ENCODE data around the gene TADA2B. TPM values are rescaled to one million over a fixed set of nuclear protein-coding genes. Genes with fewer than 3 reads are reported as not detected.

TADA2B gene
- total RNA-seq, 2 donors from 2014 or later = 34.5 to 41.2 TPM

DNA sequence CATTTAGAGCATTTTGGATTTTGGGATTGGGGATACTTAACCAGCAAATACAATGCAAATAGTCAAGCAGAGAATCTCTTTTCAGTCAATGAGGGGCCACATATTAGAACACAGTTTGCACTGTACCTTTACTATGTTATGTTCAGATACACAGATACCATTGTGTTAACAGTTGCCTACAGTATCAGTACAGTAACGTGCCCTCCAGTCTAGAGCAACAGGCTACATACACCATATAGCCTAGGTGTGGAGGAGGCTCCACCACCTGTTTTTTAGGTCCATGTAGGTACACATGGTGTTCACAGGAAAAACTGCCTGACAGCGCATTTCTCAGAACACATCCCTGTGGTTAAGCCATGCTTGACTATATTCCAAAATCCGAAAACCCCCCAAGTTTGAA is 15.6 kb downstream of the TADA2B start:
- TF ChIP-seq POLR2AphosphoS5 (IDR thresholded peaks at IDR 0.05) (no peak), POLR2A (IDR thresholded peaks at IDR 0.05) (no peak)
- TF ChIP-seq, protein P1, sequence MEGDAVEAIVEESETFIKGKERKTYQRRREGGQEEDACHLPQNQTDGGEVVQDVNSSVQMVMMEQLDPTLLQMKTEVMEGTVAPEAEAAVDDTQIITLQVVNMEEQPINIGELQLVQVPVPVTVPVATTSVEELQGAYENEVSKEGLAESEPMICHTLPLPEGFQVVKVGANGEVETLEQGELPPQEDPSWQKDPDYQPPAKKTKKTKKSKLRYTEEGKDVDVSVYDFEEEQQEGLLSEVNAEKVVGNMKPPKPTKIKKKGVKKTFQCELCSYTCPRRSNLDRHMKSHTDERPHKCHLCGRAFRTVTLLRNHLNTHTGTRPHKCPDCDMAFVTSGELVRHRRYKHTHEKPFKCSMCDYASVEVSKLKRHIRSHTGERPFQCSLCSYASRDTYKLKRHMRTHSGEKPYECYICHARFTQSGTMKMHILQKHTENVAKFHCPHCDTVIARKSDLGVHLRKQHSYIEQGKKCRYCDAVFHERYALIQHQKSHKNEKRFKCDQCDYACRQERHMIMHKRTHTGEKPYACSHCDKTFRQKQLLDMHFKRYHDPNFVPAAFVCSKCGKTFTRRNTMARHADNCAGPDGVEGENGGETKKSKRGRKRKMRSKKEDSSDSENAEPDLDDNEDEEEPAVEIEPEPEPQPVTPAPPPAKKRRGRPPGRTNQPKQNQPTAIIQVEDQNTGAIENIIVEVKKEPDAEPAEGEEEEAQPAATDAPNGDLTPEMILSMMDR (IDR thresholded peaks at IDR 0.05) = no peak
- Histone ChIP-seq H3K36me3 (peaks cover 2 to 5% of the 10 kb centered on the region in 2 donors), H3K27me3 (replicated peaks; ENCODE audit: insufficient read depth) (no peaks in the 10 kb centered on the region), H3K9me3 (no peaks in the 10 kb centered on the region), H3K4me1 (replicated peaks) (no peaks in the 10 kb centered on the region), H3K4me3 (no peak overlapping the region), H3K27ac (no peak overlapping the region)
- 88% methylated on average over 3 of the region's 3 CpGs for WGBS
- DNase-seq (ENCODE audit: low spot score) = no peak
- intact Hi-C loops (cut with DNase I) = no loop called here

DNA sequence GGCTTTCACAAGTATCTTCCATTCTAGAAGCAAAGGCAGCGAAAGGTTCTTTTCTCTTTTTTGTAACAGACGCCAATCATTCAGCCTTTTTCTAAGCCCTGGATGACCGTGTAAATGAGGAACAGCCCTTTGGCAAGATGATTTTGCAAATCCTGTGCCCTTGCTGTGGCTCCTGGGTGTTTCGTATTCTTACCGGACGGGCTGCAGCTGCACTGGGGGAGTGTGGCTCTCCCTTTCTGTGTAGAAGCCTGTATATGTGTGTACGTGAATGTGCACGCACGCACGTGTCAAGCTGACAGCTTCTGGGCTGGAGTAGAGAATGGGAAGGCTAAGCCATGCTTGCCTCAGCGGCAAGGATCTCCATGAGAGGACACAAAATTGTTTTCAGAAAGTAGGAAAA is 16.5 kb downstream of the TADA2B start:
- intact Hi-C loops (cut with DNase I) = no loop called here
- Histone ChIP-seq H3K27ac (no peak overlapping the region), H3K9me3 (no peaks in the 10 kb centered on the region), H3K27me3 (replicated peaks; ENCODE audit: insufficient read depth) (no peaks in the 10 kb centered on the region), H3K4me3 (no peak overlapping the region), H3K36me3 (peaks cover 0 to 5% of the 10 kb centered on the region in 2 donors), H3K4me1 (replicated peaks) (no peaks in the 10 kb centered on the region)
- WGBS = 73% methylated on average over 11 of the region's 11 CpGs
- TF ChIP-seq POLR2AphosphoS5 (IDR thresholded peaks at IDR 0.05) = no peak
- no peak for TF ChIP-seq POLR2A (IDR thresholded peaks at IDR 0.05)
- TF ChIP-seq, protein P1 (IDR thresholded peaks at IDR 0.05) = no peak
- no peak for DNase-seq (ENCODE audit: low spot score)

DNA sequence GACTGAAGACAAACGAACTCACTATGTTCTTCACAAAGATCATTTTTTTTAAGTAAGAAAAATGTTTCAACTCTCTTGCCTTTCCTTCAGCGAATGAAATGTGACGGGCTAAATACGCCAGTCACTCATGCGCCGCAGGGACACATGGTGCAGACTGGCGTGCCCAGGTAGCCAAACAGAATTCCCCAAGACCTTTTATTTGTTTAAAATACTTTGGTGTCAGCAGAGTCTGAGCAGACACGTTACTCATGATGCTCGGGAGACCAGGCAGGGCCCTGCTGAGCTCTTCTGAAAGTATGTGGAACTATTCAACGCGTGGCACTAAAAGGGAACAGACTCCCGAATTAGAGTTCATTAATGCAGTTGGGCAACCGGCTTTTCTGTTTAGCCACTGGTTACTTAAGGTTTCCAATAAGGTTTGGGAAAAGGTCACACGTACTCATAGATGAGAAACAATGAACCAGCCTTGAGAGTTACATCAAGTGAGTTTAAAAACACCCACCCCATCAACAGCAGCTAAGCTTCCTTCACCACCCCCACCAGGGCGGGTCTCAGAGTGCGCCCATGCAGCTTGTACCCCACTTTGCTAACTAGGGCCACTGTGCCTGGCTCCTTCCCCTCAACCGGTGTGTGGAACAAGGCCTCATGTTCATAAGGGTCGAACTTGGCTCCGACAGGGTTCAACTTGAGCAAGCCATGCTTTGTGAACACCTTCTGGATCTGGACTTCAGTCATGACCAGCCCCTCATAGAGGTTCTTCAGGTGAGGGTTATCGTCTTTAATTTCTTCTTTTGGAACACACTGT is 17.4 kb downstream of the TADA2B start:
- TF ChIP-seq POLR2AphosphoS5 (IDR thresholded peaks at IDR 0.05) = no peak
- Histone ChIP-seq H3K9me3 (no peaks in the 10 kb centered on the region), H3K4me1 (replicated peaks) (no peaks in the 10 kb centered on the region), H3K36me3 (no peaks in the 10 kb centered on the region), H3K4me3 (no peak overlapping the region), H3K27me3 (replicated peaks; ENCODE audit: insufficient read depth) (no peaks in the 10 kb centered on the region), H3K27ac (no peak overlapping the region)
- no peak for DNase-seq (ENCODE audit: low spot score)
- 87% methylated on average over 20 of the region's 20 CpGs for whole genome bisulfite sequencing
- intact Hi-C loops (cut with DNase I) = no loop called here

DNA sequence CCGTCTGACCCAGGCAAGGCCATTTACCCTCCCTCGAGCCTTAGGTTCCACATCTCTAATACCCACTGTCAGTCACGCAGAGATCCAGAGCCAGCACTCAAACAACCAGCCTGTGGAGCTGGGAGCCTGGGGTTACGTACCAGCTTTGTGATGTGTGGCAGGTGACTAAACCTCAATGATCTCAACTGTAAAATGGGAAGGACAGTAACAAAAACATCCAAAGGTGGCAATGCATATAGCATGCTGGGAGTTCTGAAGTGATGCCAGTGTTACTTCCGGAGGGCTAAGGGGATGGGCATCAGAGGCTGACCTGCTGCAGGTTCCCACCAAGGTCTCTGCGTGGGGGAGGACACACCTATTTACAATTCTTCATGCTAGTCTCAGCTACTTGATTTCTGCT is 18.6 kb downstream of the TADA2B start:
- TF ChIP-seq POLR2AphosphoS5 (IDR thresholded peaks at IDR 0.05) (no peak), POLR2A (IDR thresholded peaks at IDR 0.05) (no peak)
- TF ChIP-seq, protein P1 (IDR thresholded peaks at IDR 0.05) = no peak
- intact Hi-C loops (cut with DNase I) = no loop called here
- H3K4me1 ChIP-seq (replicated peaks) = peaks cover 4% of the 10 kb centered on the region
- 92% methylated on average over 6 of the region's 6 CpGs for WGBS
- H3K36me3 ChIP-seq = no peaks in the 10 kb centered on the region
- no peaks in the 10 kb centered on the region for H3K27me3 ChIP-seq (replicated peaks; ENCODE audit: insufficient read depth)
- H3K27ac ChIP-seq = no peak overlapping the region
- no peaks in the 10 kb centered on the region for H3K9me3 ChIP-seq
- no peak overlapping the region for H3K4me3 ChIP-seq
- no peak for DNase-seq (ENCODE audit: low spot score)

GRCh38 chr4:7062816-7063215 is 19.6 kb downstream of the TADA2B start:
- intact Hi-C loops (cut with DNase I) = no loop called here
- no peaks in the 10 kb centered on the region for H3K36me3 ChIP-seq
- 92% methylated on average over 4 of the region's 4 CpGs for whole genome bisulfite sequencing
- H3K4me3 ChIP-seq = no peak overlapping the region
- no peak for DNase-seq (ENCODE audit: low spot score)
- peaks cover 7% of the 10 kb centered on the region for H3K4me1 ChIP-seq (replicated peaks)
- H3K27me3 ChIP-seq (replicated peaks; ENCODE audit: insufficient read depth) = no peaks in the 10 kb centered on the region
- TF ChIP-seq POLR2A (IDR thresholded peaks at IDR 0.05) (no peak), POLR2AphosphoS5 (IDR thresholded peaks at IDR 0.05) (no peak)
- no peaks in the 10 kb centered on the region for H3K9me3 ChIP-seq
- no peak overlapping the region for H3K27ac ChIP-seq

DNA sequence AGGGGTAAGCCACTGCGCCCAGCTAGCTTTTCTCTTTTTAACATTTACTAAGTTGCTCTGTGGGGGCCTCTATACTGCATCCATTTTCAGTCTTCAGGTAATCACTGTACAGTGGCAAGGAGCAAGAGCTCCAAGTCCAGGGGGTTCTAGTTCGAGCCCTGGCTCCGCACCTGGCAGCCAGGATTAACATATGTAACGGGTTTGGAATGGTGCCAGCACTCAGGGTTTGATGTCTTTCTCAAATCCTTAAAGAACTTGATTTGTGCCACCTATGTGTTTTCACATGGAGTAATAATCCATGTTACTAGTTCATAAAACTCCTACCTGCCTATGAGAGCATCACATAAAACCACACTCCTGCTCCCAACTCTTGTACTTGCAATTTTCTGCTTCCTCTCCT is 20.2 kb downstream of the TADA2B start:
- Histone ChIP-seq H3K9me3 (no peaks in the 10 kb centered on the region), H3K27me3 (replicated peaks; ENCODE audit: insufficient read depth) (no peaks in the 10 kb centered on the region), H3K27ac (no peak overlapping the region), H3K36me3 (no peaks in the 10 kb centered on the region), H3K4me3 (no peak overlapping the region), H3K4me1 (replicated peaks) (peaks cover 7% of the 10 kb centered on the region)
- TF ChIP-seq POLR2AphosphoS5 (IDR thresholded peaks at IDR 0.05) = no peak
- TF ChIP-seq, protein P1 (IDR thresholded peaks at IDR 0.05) = no peak
- TF ChIP-seq POLR2A (IDR thresholded peaks at IDR 0.05) = no peak
- intact Hi-C loops (cut with DNase I) = no loop called here
- WGBS = 73% methylated on average over 4 of the region's 4 CpGs
- DNase-seq (ENCODE audit: low spot score) = no peak
